ENCODE results near the gene KDM4D. TPM values are rescaled to one million over a fixed set of nuclear protein-coding genes. Genes with fewer than 3 reads are reported as not detected.

The KDM4D gene
- total RNA-seq, 1 experiment from 2014 or later: 2.4 TPM

DNA sequence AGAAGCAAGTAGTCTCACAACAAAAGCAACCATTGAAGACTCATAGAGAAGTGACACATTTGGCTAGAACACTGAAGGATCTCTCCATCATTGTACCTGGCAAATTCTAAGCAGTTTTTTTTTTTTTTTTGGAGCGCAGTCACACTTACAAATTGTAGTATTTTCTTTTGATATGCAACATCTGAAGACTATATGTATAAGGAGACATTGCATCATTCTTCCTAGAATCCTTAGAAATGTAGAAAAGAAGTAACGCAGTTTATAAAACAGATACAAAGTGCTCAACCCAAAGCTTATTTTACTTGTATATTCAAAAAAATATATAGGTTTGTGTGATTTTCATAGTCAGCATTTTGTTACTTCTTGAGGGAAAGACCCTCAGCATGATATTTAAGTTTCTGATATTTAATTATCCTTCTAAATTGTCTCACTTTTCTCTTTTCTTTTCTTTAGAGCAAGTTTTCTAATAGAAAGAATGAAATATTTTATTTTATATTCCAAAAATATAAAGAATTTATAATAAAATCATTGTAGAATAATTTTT, 20.0 kb downstream of the KDM4D start (continued):
- TF ChIP-seq ZNF425 (CRISPR knock-in tag; conservative IDR thresholded peaks at IDR 0.05) (no peak), NFYB (CRISPR knock-in tag; conservative IDR thresholded peaks at IDR 0.05; ENCODE audit: low read depth) (no peak), USF2 (CRISPR knock-in tag; IDR thresholded peaks at IDR 0.05) (no peak), USF1 (CRISPR knock-in tag; IDR thresholded peaks at IDR 0.05) (no peak), ELF4 (CRISPR knock-in tag; IDR thresholded peaks at IDR 0.05; ENCODE audit: low read depth) (no peak), FOXP4 (CRISPR knock-in tag; IDR thresholded peaks at IDR 0.05) (no peak), ESRRA (CRISPR knock-in tag; IDR thresholded peaks at IDR 0.05; ENCODE audit: borderline replicate concordance) (no peak), GTF2I (CRISPR knock-in tag; conservative IDR thresholded peaks at IDR 0.05) (no peak)
- TF ChIP-seq, protein P1, sequence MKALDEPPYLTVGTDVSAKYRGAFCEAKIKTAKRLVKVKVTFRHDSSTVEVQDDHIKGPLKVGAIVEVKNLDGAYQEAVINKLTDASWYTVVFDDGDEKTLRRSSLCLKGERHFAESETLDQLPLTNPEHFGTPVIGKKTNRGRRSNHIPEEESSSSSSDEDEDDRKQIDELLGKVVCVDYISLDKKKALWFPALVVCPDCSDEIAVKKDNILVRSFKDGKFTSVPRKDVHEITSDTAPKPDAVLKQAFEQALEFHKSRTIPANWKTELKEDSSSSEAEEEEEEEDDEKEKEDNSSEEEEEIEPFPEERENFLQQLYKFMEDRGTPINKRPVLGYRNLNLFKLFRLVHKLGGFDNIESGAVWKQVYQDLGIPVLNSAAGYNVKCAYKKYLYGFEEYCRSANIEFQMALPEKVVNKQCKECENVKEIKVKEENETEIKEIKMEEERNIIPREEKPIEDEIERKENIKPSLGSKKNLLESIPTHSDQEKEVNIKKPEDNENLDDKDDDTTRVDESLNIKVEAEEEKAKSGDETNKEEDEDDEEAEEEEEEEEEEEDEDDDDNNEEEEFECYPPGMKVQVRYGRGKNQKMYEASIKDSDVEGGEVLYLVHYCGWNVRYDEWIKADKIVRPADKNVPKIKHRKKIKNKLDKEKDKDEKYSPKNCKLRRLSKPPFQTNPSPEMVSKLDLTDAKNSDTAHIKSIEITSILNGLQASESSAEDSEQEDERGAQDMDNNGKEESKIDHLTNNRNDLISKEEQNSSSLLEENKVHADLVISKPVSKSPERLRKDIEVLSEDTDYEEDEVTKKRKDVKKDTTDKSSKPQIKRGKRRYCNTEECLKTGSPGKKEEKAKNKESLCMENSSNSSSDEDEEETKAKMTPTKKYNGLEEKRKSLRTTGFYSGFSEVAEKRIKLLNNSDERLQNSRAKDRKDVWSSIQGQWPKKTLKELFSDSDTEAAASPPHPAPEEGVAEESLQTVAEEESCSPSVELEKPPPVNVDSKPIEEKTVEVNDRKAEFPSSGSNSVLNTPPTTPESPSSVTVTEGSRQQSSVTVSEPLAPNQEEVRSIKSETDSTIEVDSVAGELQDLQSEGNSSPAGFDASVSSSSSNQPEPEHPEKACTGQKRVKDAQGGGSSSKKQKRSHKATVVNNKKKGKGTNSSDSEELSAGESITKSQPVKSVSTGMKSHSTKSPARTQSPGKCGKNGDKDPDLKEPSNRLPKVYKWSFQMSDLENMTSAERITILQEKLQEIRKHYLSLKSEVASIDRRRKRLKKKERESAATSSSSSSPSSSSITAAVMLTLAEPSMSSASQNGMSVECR (CRISPR knock-in tag; IDR thresholded peaks at IDR 0.05; ENCODE audit: borderline replicate concordance): no peak

GRCh38 chr11:94997437-94997836, 23.9 kb downstream of the KDM4D start:
- POLR2A ChIA-PET: no interaction called here
- no peaks in the 10 kb centered on the region for H3K27me3 Mint-ChIP-seq (ENCODE audit: low read depth)
- H3K36me3 Mint-ChIP-seq: no peaks in the 10 kb centered on the region; the same call in 1 of the 2 replicates
- DNase-seq (ENCODE audit: low spot score): peak; percentile 18
- CTCF ChIA-PET: no interaction called here
- no peaks in the 10 kb centered on the region; the same call in 1 of the 2 replicates for H3K4me1 Mint-ChIP-seq
- no peak overlapping the region for H3K27ac Mint-ChIP-seq
- no peak overlapping the region for H3K4me3 Mint-ChIP-seq
- ATAC-seq: peak; percentile 43; the same call in 1 of the 2 replicates
- H3K9me3 Mint-ChIP-seq: peaks cover 9% of the 10 kb centered on the region
- TF ChIP-seq, protein P2, sequence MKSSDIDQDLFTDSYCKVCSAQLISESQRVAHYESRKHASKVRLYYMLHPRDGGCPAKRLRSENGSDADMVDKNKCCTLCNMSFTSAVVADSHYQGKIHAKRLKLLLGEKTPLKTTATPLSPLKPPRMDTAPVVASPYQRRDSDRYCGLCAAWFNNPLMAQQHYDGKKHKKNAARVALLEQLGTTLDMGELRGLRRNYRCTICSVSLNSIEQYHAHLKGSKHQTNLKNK (CRISPR knock-in tag; IDR thresholded peaks at IDR 0.05): no peak
- TF ChIP-seq, protein P3, sequence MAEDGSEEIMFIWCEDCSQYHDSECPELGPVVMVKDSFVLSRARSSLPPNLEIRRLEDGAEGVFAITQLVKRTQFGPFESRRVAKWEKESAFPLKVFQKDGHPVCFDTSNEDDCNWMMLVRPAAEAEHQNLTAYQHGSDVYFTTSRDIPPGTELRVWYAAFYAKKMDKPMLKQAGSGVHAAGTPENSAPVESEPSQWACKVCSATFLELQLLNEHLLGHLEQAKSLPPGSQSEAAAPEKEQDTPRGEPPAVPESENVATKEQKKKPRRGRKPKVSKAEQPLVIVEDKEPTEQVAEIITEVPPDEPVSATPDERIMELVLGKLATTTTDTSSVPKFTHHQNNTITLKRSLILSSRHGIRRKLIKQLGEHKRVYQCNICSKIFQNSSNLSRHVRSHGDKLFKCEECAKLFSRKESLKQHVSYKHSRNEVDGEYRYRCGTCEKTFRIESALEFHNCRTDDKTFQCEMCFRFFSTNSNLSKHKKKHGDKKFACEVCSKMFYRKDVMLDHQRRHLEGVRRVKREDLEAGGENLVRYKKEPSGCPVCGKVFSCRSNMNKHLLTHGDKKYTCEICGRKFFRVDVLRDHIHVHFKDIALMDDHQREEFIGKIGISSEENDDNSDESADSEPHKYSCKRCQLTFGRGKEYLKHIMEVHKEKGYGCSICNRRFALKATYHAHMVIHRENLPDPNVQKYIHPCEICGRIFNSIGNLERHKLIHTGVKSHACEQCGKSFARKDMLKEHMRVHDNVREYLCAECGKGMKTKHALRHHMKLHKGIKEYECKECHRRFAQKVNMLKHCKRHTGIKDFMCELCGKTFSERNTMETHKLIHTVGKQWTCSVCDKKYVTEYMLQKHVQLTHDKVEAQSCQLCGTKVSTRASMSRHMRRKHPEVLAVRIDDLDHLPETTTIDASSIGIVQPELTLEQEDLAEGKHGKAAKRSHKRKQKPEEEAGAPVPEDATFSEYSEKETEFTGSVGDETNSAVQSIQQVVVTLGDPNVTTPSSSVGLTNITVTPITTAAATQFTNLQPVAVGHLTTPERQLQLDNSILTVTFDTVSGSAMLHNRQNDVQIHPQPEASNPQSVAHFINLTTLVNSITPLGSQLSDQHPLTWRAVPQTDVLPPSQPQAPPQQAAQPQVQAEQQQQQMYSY (CRISPR knock-in tag; IDR thresholded peaks at IDR 0.05): no peak
- no peak for TF ChIP-seq RELA (CRISPR knock-in tag; IDR thresholded peaks at IDR 0.05; ENCODE audit: borderline replicate concordance)
- no peak for TF ChIP-seq EMX1 (CRISPR knock-in tag; IDR thresholded peaks at IDR 0.05)
- no peak for TF ChIP-seq TP53 (CRISPR knock-in tag; IDR thresholded peaks at IDR 0.05)
- TF ChIP-seq TEAD4 (CRISPR knock-in tag; IDR thresholded peaks at IDR 0.05): no peak
- no peak for TF ChIP-seq E2F4 (CRISPR knock-in tag; IDR thresholded peaks at IDR 0.05; ENCODE audit: borderline replicate concordance, low read depth)
- TF ChIP-seq SMAD3 (CRISPR knock-in tag; IDR thresholded peaks at IDR 0.05; ENCODE audit: borderline replicate concordance): no peak
- no peak for TF ChIP-seq SOX15 (CRISPR knock-in tag; IDR thresholded peaks at IDR 0.05)
- no peak for TF ChIP-seq ZNF219 (CRISPR knock-in tag; IDR thresholded peaks at IDR 0.05; ENCODE audit: borderline replicate concordance)
- TF ChIP-seq ZNF317 (CRISPR knock-in tag; IDR thresholded peaks at IDR 0.05; ENCODE audit: borderline replicate concordance, low read depth): no peak
- TF ChIP-seq MYBL2 (CRISPR knock-in tag; IDR thresholded peaks at IDR 0.05): no peak
